ENCODE measurements around the gene PLG.

GRCh38 chr6:160756021-160756420, 54.0 kb downstream of the PLG start:
- no peak for TF ChIP-seq SP1 (IDR thresholded peaks at IDR 0.05)
- TF ChIP-seq FOXM1 (IDR thresholded peaks at IDR 0.05; ENCODE audit: borderline replicate concordance) = no peak
- no peak for TF ChIP-seq TARDBP (IDR thresholded peaks at IDR 0.05)
- no peak for TF ChIP-seq FOXK2 (IDR thresholded peaks at IDR 0.05)
- no peak for TF ChIP-seq L3MBTL2 (conservative IDR thresholded peaks at IDR 0.05)
- no peak for TF ChIP-seq ARNT (IDR thresholded peaks at IDR 0.05)
- no peak for TF ChIP-seq ELF4 (IDR thresholded peaks at IDR 0.05)
- TF ChIP-seq FOXA1 (IDR thresholded peaks at IDR 0.05) = no peak
- no peak for TF ChIP-seq BHLHE40 (IDR thresholded peaks at IDR 0.05; ENCODE audit: borderline replicate concordance)
- no peak for TF ChIP-seq NFRKB (IDR thresholded peaks at IDR 0.05)
- no peak for TF ChIP-seq PKNOX1 (IDR thresholded peaks at IDR 0.05)
- TF ChIP-seq CTBP1 (IDR thresholded peaks at IDR 0.05; ENCODE audit: borderline replicate concordance) = no peak
